HG03039 (cell line): ENCODE results near the gene USP54.

Experiments used
- ATAC-seq: cut with Tn5 transposase; IDR thresholded peaks from one replicate; pipeline ENCODE4 v1.9.1; 2021; ENCODE audit warnings: mild to moderate bottlenecking, moderate library complexity; ENCODE audit not compliant: unreplicated experiment

Gene USP54

DNA sequence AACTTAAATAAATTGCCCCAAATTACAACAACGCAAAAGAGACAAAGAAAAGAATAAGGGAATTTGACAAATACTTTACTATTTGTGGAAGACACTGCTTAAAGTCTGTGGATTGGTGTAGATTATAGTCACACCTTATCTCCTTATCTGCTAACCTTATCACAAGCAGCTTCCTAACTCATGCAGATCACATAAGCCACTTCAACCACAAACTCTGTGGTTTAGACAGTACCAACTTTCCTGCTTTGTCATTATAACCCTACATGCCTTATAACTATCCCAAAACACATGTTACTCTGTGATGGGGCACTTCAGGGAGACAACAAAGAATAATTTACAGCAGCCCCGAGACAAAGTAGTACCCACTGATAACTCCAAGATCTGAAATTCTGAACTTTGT lies 53.9 kb downstream of the USP54 start:
- ATAC-seq: no peak

DNA sequence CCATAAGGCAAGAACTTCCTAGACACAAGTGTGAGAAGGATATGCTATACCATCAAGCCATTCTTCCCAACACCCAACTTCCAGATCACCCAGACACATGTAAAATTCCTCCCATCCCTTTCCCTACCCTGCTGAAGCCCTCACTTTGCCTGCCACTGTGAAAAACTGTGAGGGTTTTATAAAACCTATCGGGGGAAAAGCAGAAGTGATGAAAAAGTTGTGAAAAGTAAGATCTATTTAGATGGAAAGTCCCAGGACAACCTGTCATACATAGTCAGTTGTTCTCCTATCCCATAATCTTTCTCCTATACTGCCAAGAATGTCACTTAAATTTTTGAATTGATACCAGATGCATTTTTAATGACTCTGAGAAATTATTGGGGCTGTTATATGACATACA lies 56.3 kb downstream of the USP54 start:
- ATAC-seq: no peak

DNA sequence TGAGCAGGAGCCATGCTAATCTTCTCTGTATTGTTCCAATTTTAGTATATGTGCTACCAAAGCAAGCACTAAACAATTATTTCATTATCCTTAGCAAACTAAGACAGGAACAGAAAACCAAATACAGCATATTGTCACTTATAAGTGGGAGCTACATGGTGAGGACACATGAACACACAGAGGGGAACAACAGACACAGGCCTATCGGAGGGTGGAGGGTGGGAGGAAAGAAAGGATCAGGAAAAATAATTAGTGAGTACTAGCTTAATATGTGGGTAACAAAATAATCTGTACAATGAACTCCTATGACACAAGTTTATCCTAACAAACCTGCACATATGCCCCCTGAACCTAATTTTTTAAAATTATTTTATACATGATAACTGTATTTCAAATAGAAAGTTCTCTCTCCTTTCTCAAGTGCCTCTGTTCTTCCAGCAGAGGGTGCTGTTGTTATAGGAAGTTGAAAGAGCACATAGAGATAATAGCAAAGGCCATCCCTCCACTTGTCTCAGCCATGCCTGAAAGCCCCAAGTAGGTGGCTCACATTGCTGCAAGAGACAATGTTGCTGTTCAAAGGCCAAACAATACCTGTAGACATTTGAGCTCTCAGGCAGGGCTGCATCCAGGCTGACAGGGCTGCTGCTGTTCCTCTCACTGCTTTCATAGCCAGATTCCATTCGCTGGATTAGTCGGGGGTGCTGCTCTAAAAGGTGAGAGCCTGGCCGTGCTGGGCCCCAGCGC lies 61.9 kb downstream of the USP54 start:
- no peak for ATAC-seq

DNA sequence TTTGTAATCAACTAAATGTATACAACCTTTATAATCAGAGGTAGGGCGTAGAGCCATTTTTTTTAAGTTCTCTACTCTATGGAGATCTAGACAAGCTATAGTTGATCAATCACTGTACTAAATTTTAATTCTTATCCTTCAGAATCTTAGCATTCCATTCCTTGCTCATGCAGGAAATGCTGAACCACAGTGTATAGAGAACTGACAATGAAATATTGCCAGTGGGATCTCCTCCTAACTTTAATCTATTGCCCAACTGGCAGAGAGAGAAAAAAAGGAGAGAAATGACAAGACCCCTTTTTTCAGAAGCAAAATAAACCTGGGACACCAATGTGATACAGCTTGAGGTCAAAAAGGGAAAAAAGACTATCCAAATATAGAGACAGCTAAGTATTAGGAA lies 68.9 kb downstream of the USP54 start:
- ATAC-seq: no peak

DNA sequence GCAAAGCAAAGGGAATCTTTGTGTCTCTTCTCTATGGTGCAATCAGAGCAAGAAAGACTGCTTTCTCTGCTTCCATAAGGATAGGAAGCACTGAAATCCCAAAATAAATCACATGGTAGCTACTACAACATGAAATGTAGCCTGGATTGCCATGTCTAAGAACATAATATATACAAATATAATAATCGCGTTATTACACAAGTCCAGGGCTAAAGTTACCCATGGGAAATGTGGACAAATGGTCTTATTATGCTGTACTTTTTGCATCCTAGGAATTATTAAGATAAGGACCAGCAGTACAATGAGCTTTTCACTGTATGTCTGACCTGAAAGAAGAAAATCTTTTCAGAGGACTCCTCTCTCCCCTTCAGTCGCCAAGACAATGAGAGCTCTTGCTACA lies 71.8 kb downstream of the USP54 start:
- no peak for ATAC-seq

DNA sequence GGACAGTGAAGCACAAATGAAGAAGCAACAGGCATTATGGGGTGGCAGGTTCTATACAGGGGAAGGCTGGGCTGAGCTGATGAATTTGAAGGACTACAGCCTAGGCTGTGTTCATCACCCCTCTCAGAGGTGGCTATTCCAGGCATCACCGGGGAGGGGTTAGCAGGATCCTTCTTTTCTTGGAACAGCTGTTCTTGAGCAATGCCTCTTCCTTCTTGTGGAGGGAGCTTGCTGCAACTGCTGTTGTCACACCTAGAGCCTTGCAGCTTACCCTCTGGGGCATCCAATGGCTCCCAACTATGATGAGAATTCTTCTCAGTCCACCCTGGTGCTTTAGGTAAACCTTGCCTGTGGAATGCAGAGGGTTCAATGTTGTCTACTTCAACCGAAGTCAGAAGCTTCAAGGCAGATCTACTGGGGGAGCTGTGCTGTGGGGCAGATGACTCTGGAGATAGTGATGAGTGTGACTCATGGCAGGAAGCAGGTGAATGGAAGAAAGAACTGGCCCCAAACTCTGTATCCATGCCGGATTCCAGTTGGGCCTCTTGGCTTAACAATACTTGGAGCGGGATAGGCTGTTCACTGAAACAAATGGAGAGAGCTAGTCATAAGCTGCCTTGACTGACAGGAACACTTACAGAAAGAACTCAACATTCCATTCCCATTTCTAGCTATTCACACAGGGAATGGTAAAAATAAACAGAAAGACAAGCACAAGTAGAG lies 73.8 kb downstream of the USP54 start:
- no peak for ATAC-seq

DNA sequence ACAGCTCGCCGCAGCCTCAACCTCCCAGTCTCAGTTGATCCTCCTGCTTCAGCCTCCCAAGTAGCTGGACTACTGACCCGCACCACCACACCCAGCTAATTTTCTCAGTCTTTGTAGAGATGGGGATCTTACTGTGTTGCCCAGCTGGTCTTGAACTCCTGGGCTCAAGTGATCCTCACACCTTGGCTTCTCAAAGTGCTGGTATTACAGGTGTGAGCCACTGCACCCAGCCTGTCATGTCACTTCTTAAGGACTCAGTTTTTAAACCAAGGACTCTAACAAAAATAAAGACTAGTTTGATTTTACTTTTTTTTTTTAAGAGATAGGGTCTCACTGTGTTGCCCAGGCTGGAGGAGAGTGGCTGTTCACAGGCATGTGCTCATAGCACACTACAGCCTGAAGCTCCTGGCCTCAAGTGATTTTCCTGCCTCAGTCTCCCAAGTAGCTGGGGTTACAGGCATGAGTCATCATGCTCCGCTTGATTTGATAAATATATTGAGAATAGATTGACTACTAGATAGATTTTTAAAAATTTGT lies 78.9 kb downstream of the USP54 start:
- ATAC-seq: no peak

DNA sequence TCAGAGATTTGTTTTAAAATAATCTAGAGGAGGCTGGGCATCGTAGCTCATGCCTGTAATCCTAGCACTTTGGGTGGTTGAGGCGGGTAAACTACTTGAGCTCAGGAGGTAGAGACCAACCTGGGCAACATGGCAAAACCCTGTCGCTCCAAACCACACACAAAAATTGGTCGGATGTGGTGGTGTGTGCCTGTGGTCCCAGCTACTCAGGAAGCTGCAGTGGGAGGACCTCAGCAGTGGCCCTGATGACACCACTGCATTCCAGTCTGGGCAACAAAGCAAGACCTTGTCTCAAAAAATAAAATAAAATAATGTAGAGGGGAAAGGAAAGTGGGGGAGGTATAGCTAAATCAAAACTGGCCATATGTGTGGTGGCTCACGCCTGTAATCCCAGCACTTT lies 81.4 kb downstream of the USP54 start:
- ATAC-seq: no peak

DNA sequence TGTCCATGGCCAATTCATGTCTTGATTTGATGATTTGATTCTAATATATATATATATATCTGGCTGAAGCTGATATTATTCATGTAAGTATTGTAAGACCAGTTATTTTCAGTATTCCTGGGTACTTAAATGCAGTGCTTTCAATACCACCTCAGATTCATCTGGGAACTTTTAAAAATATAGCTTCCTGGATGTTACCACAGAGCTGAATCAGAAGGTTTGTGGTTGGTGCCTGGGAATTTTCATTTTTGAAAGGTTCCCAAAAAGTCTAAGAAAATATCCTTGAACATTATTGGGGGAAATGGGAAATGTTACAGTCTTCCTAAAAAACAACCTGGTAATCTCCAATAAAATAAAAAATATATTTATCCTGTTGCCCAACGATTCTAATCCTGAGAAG lies 84.7 kb downstream of the USP54 start:
- ATAC-seq: no peak

DNA sequence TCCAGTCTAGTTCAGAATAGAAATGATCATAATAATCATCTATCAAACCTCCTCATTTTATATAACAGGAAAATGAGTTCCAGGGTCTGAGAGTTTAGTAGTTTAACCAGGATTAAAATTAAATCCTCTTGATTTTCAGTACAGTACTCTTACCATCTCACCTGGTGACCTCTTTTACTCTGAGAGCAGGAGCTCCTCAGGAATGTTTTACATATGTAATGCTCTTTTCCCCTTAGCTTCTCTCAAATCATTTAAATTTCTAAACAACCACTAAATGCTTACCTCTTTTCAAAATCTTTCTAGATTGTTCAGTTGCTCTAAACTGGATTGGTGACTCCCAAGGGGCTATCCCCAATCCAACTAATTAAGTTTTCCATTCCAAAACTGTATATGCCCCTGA lies 85.1 kb downstream of the USP54 start:
- ATAC-seq: no peak

DNA sequence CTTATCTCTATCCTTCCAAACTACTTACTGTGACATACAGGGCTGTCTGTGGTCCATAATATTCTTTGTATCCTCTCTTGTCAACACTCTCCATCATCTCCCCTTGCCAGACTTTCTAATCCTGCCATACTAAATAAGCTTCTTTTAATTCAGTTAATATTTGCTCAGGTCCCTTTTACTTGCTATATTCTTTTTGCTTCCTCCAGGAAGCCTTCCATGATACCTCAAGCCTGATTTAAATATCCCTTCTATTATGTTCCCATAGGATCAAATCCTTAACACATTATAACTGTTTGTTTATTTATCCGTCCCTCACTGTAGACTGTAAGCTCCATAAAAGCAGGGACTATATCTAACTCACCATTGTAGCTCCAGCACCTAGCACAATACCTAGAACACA lies 88.1 kb downstream of the USP54 start:
- no peak for ATAC-seq

DNA sequence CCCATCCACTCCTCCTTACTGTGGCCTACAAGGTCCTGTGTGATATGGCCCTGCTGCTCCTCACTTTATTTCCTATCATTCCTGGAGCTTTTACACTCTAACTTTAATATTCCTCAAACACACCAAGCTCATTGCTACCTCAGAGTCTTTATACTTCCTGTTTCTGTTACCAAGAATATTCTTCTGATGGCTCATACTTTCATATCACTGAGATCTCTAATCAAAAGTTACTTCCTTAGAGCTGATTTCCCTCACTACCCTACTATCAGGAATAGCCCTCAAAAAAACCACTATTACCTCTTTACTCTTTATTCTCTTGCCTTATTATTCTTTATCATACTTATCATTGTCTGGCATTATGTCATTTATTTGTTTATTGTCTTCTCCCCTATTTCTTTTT lies 89.5 kb downstream of the USP54 start:
- no peak for ATAC-seq

DNA sequence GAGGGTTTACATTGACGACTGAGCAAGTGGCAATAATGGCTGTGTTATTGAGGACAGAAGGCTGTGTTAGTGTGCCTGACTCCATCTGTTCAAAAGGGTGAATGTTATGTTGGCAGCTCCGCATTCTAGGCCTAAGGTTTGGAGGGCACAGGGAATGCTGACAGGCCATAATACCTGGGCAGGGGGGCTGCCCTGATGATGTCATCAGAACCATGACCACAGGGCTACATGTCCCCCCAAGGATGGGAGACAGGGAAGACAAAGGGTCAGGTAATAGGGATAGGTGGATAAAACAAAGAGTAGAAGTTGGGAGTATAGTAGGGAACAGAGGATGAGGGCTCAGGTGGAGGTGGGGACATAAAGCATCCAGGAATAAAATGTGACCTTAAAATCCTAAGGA lies 93.5 kb downstream of the USP54 start:
- no peak for ATAC-seq

DNA sequence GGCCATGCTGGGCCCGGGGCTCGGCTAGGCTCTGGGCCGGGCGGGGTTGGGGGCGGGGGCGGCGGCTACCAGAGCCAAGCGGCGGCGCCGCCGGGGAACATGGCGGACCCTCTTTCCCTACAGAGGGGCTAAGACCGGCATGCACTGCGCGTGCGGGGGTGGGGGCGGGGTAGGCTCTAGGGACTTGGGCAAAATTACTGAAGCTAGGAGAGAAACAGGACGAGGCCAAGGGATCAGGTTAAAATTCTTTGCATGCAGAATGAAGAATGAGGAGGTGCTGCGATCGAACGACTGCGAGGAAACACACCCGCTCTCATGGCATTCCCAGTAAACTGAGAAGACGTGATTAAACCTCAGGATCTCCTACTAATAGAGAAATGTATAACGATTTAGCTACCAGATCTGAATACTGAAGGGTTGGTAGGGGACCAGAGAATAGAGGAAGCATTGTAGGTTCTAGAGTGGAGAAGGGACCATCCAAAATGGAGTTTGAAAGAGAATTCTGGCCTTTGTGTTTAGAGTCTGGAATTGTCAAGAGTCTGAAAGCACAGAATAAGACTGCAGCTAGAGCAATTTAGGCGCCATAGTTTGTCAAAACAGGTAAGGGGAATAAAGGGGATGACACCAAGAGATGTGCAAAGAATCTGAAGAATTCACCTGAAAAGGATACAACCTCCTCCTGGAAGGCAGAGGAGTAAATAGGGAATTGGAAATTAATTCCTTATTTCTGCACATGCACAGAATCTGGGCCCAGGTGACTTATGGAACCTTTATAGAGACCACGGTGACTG lies 95.1 kb downstream of the USP54 start, which contains the start of gene PPP3CB:
PPP3CB (minus strand) TSS at position 141 of the 791 bp plus-strand sequence; CDS start at position 6, 135 bp downstream.
- ATAC-seq: peak; percentile 59

DNA sequence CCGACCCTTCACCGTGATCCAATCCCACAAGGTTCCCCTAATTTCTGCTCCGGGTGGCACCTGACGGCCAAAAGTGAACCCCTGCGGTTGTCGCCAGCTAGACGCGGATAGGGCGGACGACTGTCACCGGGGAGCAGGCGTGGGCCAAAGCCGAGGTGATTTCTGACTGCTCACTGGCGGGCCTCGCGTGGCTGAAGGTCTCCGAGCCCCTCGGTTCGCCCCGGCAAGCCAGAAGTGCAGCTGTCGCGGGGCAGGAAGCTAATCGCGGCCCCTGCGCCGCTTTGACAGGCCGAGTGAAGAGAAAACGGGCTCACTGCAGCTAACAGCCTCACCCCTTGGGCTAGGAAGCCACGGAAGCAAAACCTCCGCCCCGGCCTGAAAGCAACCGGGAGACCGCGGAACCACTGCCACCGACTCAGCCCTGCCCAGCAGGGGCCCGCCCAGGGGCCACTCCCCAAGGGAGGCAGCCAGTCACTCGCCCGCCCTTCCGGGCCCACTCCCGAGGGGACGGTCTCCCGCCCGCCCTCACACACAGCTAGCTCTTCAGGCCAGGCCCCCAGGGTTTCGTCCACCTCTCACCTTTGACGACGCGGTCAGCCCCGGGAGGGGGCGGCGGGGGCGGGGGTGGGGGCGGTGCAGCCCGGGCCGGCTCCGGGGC lies 95.8 kb downstream of the USP54 start:
- peak; percentile 92 for ATAC-seq

DNA sequence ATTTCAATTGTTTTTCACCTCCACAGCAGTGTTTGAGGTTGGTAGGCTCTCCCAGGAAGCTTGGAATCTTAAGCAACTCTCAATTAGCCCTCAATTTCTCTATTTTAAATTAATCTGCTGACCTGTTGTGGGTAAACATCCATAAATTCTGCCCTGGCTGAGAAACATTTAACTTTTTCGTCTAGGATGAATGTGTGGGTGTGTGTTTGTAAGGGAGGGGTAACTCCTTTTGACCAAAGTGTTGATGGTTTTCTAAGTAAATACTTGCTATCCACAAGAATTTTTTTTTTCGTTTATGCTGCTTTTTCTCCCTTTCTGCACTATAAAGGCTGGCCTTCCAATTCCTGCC lies 96.3 kb downstream of the USP54 start:
- no peak for ATAC-seq

DNA sequence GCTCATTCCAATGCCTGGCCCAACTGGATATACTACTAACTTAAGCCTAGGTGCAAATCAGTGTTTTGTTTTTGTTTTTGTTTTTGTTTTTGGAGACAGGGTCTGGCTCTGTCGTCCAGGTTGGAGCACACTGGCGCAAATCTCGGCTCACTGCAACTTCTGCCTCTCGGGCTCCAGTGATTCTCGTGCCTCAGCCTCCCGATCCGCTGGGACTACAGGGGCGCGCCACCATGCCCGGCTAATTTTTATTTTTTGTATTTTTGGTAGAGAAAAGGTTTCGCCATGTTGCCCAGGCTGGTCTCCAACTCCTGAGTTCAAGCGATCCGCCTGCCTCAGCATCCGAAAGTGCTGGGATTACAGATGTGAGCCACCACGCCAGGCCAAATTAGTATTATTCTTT lies 96.9 kb downstream of the USP54 start:
- ATAC-seq: no peak

DNA sequence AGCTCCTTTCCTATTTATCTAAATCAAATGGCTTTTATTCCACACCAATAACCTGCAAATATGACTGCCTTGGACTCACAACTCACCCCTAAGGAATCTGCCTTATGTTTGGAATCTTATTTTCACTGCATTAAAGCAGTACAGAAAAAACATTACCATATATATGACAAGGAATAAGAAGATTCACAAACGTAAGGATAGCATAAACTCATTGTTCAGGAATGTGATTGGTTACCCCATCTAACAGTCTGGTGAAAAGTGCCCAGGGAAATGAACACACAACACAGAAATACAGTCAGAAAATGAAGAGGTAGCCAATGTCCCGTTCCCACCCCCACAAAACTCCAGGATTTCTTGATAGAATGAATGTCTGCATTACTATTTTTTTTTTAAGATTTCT lies 97.4 kb downstream of the USP54 start:
- ATAC-seq: no peak

DNA sequence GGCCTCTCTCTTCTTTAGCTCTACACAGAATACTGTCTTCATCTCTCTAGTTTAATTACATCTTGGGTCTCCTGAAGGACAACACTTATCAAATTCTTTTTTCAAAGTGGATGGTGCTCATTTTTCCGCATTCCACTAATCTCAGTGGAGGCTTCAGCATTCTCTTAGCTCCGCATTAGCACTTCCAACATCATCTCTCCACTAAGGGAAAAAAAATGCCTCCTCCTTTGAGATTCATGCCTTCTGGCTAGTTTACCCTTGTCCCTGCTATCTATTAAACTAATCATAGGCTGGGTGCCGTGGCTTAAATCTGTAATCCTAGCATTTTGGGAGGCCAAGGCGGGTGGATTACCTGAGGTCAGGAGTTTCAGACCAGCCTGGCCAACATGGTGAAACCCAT lies 104.5 kb downstream of the USP54 start:
- no peak for ATAC-seq

DNA sequence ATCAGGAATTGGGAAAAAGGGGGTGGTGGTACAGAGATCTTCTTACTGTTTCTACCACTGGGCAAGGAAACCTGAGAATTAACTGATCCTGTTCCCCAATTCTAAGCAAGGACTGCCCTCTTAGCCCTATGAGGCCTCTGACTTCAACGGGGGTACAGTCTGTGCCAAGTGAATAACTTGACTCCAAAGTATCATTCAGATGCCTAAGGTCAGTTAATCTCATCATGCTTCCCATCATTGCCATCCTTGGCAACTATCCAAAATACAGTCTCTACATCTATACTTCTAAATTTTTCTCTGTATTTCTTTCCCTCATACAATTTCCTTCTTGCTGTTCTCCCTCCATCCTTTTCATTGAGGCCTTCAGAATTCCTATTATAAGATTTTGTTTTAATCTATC lies 105.8 kb downstream of the USP54 start:
- ATAC-seq: no peak

DNA sequence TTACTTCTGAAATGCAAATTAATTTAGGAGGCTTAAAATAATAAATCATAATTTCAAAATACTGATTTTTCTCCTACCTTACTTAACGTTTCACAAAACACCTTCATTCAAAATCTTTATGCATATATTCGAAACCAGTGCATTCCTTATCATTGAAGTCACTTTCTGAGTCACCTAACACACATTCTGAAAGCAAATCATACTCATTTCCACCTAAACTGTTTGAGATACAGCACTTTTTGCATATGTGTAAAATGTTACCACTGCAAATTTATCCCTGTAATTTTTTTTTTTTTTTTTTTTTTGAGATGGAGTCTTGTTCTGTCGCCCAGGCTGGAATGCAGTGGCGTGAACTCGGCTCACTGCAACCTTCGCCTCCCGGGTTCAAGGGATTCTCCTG lies 111.0 kb downstream of the USP54 start:
- ATAC-seq: no peak
